HCT116 (cell line): ENCODE measurements around the gene PRR20B.

ENCODE experiments used
- ATF3 ChIP-seq: IDR thresholded peaks from 2 replicates; pipeline ENCODE4 v1.6.1; 2012
- CTCF ChIP-seq, 3 experiments: fragments of 200-600 bp in 1 of 3; sonication (generic) in 1 of 3; IDR thresholded peaks in 2 of 3; conservative IDR thresholded peaks in 1 of 3; 2 replicates each; pipeline ENCODE4 v1.5.1; 2012 to 2017; ENCODE audit warnings: low read depth in 2 of 3, low read length in 2 of 3, antibody characterized with exemption in 1 of 3, borderline replicate concordance in 1 of 3, control low read depth in 1 of 3, mild to moderate bottlenecking in 1 of 3, mixed read lengths in 1 of 3, mixed run types in 1 of 3, moderate library complexity in 1 of 3; ENCODE audit not compliant: insufficient read depth in 1 of 3
- EZH2 ChIP-seq: fragments of 200-600 bp; sonication (generic); IDR thresholded peaks from 2 replicates; pipeline ENCODE4 v1.6.1; 2017; ENCODE audit warnings: antibody characterized with exemption, mixed run types
- FOSL1 ChIP-seq: IDR thresholded peaks from 2 replicates; pipeline ENCODE4 v1.6.1; 2012; ENCODE audit warnings: low read depth
- JUND ChIP-seq: IDR thresholded peaks from 2 replicates; pipeline ENCODE4 v1.6.1; 2012
- POLR2A ChIP-seq: IDR thresholded peaks from 2 replicates; pipeline ENCODE4 v1.7.0; 2011; ENCODE audit warnings: borderline replicate concordance; ENCODE audit not compliant: insufficient read depth, insufficient read length; ENCODE audit errors: extremely low read depth
- SIN3A ChIP-seq: IDR thresholded peaks from 2 replicates; pipeline ENCODE4 v1.6.1; 2012; ENCODE audit warnings: low read depth
- YY1 ChIP-seq: IDR thresholded peaks from 2 replicates; pipeline ENCODE4 v1.6.1; 2011; ENCODE audit warnings: low read length, low read depth, moderate library complexity, mild to moderate bottlenecking; ENCODE audit not compliant: insufficient replicate concordance; ENCODE audit errors: extremely low read depth
- ZNF274 ChIP-seq: fragments of 200-500 bp; sonication (Bioruptor generic); IDR thresholded peaks from 2 replicates; pipeline ENCODE4 v1.6.1; 2014; ENCODE audit warnings: mild to moderate bottlenecking, low read depth, low read length, inconsistent platforms
- TF ChIP-seq, protein P1 (sequence below): IDR thresholded peaks from 2 replicates; pipeline ENCODE4 v1.6.1; 2012

DNA sequence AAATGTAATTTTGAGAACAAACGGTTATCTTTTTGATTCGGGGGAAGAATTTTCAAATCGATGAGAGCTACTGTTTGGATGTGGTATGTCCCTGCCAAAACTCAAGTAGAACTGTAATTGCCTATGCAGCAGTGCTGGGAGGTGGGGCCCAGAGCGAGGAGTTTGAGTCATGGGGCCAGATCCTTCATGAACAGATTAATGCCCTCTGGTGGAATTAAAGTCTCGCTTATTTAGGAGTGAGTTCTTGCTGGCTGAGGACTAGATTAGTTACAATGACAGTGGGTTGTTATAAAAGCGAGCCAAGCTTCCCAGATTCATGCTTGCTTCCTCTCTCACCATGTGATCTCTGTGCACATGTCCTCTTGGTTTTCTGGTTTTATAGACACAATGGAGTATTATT lies 18.4 kb upstream of the PRR20B start:
- TF ChIP-seq CTCF (IDR thresholded peaks at IDR 0.05 in 2 of 3, conservative IDR thresholded peaks at IDR 0.05 in 1 of 3; ENCODE audit: borderline replicate concordance in 1 of 3, insufficient read depth in 1 of 3, low read depth in 2 of 3, low read length in 2 of 3): no peak
- no peak for TF ChIP-seq JUND
- TF ChIP-seq SIN3A: no peak
- no peak for TF ChIP-seq ZNF274
- TF ChIP-seq POLR2A: no peak
- TF ChIP-seq EZH2: no peak
- TF ChIP-seq, protein P1, sequence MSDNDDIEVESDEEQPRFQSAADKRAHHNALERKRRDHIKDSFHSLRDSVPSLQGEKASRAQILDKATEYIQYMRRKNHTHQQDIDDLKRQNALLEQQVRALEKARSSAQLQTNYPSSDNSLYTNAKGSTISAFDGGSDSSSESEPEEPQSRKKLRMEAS: no peak
- TF ChIP-seq FOSL1: no peak
- TF ChIP-seq YY1: no peak
- TF ChIP-seq ATF3: no peak
